GM21526 (cell line): ENCODE measurements around the gene RAD1.

Source experiments
- ATAC-seq: cut with Tn5 transposase; IDR thresholded peaks from one replicate; pipeline ENCODE4 v1.9.1; 2021; ENCODE audit warnings: moderate library complexity; ENCODE audit not compliant: unreplicated experiment, low FRiP score

Gene RAD1

DNA sequence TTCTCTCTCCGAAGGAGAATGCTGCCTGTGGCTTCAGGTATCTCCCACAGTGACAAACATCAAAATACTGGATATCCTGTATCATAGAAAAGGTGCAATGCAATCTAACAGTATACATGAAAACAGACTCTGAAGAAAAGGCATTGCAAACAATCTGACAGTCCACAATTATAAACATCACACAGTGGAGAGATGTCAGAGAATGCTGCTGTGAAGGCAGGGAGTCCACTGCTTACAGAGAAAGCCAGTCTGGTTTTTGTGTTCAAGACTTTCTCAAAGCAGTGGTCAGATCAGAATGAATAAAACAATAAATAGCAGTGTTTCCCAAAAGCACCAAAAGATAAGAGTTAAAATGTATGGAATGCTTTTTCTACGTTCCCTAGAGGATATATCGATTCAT lies 47.6 kb downstream of the RAD1 start:
- ATAC-seq: no peak

DNA sequence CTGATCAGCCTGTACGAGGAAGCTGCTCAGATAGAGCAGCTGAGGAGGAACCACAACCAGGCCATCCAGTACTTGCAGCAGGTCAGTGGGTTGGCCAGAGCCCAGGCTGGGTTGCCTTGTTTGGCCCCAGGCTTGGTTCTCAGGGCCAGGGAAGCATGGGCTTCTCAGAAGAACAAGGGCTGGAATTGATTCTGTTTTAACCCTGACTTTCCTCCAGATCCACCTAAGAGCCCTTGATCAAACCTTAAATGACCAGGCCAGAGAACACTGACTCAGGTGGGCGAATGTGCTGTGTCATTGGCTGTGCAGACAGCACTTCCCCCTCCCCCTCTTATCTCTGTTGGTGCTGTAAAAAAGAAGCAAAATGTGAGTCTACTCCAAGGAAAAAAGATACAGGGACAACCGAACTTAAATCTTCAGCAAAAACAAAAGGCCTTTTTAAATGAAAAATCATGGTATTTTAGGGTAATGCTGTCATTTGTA lies 48.3 kb downstream of the RAD1 start:
- ATAC-seq: no peak

DNA sequence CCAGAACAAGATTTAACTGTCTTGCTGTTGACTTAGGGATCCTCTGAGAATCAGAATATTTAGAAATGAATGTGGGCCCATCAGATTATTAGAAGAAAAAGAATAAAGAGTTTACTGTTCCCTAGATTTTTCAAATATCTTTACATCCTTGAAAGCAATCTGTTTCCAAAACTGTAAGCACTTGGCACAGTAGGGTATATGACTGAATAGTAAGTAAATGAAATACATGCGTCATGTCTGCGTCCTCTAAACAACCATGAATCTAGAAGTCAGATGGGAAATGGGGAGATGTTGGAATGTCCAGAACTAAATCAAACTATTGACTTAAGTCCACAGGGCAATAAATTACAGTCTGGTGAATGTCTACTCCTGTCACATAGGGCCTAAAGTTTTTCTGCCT lies 50.2 kb downstream of the RAD1 start:
- no peak for ATAC-seq

DNA sequence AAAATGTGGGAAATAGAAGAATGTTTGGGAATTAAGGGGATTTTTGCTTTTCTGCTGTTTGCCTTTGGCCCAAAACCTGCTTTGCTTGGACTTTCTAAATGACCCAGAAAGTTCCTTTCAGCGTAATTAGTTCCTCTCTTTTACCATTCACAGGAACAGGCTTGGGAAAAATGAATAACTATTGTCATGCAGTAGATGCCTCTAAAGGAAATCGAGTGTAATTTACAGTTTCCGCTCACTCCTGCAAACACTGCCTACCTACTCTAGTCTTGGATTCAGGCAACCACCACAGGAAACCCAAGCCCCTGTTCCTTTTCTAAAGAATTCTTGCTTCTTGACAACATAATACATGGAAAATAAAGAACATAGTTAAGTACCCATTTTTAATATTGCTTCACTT lies 51.4 kb downstream of the RAD1 start:
- ATAC-seq: no peak

DNA sequence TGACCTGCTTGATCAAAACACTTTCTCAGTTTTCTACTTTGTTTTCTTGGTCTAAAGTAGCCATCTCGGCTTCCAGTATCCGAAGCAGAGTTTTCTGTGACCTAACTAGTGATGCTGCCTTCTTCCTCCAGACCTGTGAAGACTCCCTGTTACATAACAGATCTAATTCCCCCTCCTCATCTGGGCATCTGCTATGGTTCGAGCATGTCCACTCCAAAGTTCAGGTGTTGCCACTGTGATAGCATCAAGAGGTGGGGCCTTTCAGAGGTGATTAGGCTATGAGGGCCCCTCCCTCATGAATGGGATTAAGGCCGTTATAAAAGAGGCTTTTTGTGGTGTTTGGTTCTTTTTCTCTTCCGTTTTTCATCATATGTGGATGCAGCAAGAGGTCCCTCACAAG lies 56.1 kb downstream of the RAD1 start:
- ATAC-seq: no peak

DNA sequence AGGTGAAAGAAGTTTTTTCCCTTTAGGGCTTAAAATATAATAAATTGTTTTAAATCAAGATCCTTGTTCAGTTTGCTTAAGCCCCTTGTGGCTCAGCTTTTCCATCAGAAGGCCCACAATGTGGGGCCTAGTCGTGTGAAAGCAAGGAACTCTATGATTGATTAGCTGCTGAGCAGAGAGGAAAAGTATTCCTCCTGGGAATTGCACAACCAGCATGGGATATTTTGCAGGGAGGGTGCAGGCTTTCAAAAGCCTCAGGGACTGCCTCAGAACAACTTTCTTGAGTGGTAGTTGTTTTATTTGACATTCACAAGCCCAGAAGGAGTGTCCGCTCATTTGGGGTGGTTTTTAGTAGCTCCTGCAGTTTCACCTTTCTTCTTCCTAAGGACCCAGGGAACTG lies 56.5 kb downstream of the RAD1 start:
- no peak for ATAC-seq

DNA sequence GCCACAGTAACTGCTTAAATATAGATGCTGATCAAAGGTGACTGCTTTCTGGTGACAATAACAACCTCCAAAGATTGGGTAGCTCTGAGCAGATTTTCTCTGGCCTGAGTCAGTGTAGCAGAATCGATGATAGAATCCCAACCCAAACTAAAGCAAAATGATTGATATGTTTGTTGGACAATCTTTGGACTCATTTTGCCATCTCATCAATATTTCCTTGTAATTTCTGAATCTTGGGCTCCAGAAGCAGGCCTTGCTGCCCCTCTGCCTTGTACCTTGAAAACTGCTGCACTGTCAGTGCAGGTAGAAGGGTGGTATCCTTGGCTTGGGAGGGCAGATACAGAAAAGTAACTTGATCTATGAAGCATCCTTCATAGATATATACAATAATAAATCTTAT lies 57.4 kb downstream of the RAD1 start:
- no peak for ATAC-seq

DNA sequence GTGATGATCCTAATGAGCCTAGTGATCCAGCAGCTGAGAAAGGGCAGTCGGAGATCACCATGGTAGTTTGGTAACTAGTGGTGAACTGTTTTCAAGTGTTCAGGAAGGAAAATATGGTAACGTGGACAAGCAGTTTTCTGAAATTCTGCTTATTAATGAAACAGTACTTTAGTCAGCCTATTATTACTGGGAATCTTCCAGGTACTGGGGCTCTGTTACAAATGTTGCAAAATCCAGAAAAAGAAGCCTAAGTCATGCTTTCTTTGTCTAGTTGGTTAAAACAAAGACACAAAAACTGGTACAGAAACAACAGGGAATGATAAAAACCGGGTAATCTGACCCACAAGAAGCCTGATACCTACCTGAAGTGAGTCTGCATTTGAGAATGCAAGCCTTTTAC lies 58.1 kb downstream of the RAD1 start:
- ATAC-seq: no peak
